H1 (cell line): ENCODE data around the gene KCNQ2. TPM values are rescaled to one million over a fixed set of nuclear protein-coding genes. Genes with fewer than 3 reads are reported as not detected.

Experiments
- CTCF ChIA-PET: fragments of 300-600 bp; sonication (Branson Sonifier 250); formaldehyde crosslinking; loops from one replicate; lab custom pipeline; 2021; ENCODE audit not compliant: partially characterized antibody; lab: Charles Lee
- POLR2A ChIA-PET: fragments of 300-600 bp; sonication (Branson Sonifier 250); formaldehyde crosslinking; loops from one replicate; lab custom pipeline; 2021; ENCODE audit warnings: inconsistent platforms; ENCODE audit not compliant: partially characterized antibody; lab: Charles Lee
- DNase-seq, 2 experiments: peaks; one replicate each; pipeline versions ENCODE4 v3.0.0 to v3.0.0-alpha.2; 2010 to 2022; ENCODE audit warnings: low spot score in 2 of 2, low read depth in 1 of 2, mixed read lengths in 1 of 2
- FAIRE-seq: peaks from 2 replicates; lab custom pipeline; 2011; peaks lifted over from hg19 to GRCh38; lab: Jason Lieb, UNC
- H2AFZ ChIP-seq: 2 replicates; pipeline ENCODE4 v1.8.1; 2012; ENCODE audit warnings: low read length, inconsistent platforms
- H2AK5ac ChIP-seq: 2 replicates; pipeline ENCODE4 v1.6.1; 2013; ENCODE audit warnings: low read depth, low read length
- H2BK120ac ChIP-seq: replicated peaks from 2 replicates; pipeline ENCODE3; 2013; ENCODE audit warnings: low read depth, low read length, inconsistent platforms
- H2BK12ac ChIP-seq: 2 replicates; pipeline ENCODE4 v1.6.1; 2013; ENCODE audit warnings: low read depth, low read length
- H2BK15ac ChIP-seq: 2 replicates; pipeline ENCODE4 v1.6.1; 2013; ENCODE audit warnings: low read length
- H2BK20ac ChIP-seq: 2 replicates; pipeline ENCODE4 v1.6.1; 2013; ENCODE audit warnings: low read length
- H2BK5ac ChIP-seq: 2 replicates; pipeline ENCODE4 v1.6.1; 2013; ENCODE audit warnings: low read depth, low read length
- H3K14ac ChIP-seq: 2 replicates; pipeline ENCODE4 v1.6.1; 2013; ENCODE audit warnings: inconsistent platforms; ENCODE audit not compliant: insufficient read length
- H3K18ac ChIP-seq: 2 replicates; pipeline ENCODE4 v1.6.1; 2013; ENCODE audit warnings: low read length; ENCODE audit errors: extremely low read depth
- H3K23ac ChIP-seq: 2 replicates; pipeline ENCODE4 v1.6.1; 2013; ENCODE audit warnings: inconsistent platforms; ENCODE audit not compliant: insufficient read length
- H3K23me2 ChIP-seq: 2 replicates; pipeline ENCODE4 v1.6.1; 2013; ENCODE audit warnings: low read depth, low read length
- H3K27ac ChIP-seq: 2 replicates; pipeline ENCODE4 v1.6.1; 2011; ENCODE audit warnings: low read depth, low read length, inconsistent platforms
- H3K27me3 ChIP-seq, 4 experiments: replicated peaks in 1 of 4; 1 replicate in 1 of 4; 2 replicates in 3 of 4; pipeline versions ENCODE4 v1.6.1 to v1.8.1; 2011 to 2013; ENCODE audit warnings: low read length in 3 of 4, mild to moderate bottlenecking in 3 of 4, inconsistent platforms in 2 of 4, mixed read lengths in 2 of 4, moderate library complexity in 1 of 4; ENCODE audit not compliant: control insufficient read depth in 3 of 4, insufficient read depth in 3 of 4; ENCODE audit errors: extremely low read depth in 1 of 4
- H3K36me3 ChIP-seq, 4 experiments: 2 replicates each; pipeline versions ENCODE4 v1.6.1 to v1.8.1; 2011 to 2013; ENCODE audit warnings: mild to moderate bottlenecking in 4 of 4, low read length in 3 of 4, moderate library complexity in 2 of 4, control low read depth in 1 of 4, inconsistent platforms in 1 of 4; ENCODE audit not compliant: insufficient read depth in 4 of 4, control insufficient read depth in 2 of 4
- H3K4ac ChIP-seq: replicated peaks from 2 replicates; pipeline ENCODE3; 2013; ENCODE audit warnings: low read length, low read depth, mixed read lengths, inconsistent platforms; ENCODE audit not compliant: insufficient read length
- H3K4me1 ChIP-seq, 4 experiments: replicated peaks in 1 of 4; 1 replicate in 1 of 4; 2 replicates in 3 of 4; pipeline versions ENCODE4 v1.6.1 to v1.8.1; 2011 to 2013; ENCODE audit warnings: low read length in 3 of 4, inconsistent platforms in 2 of 4, mixed read lengths in 1 of 4; ENCODE audit not compliant: insufficient read depth in 4 of 4, control insufficient read depth in 3 of 4
- H3K4me2 ChIP-seq, 2 experiments: 2 replicates each; pipeline versions ENCODE4 v1.6.1 to v1.8.1; 2011 to 2013; ENCODE audit warnings: low read depth in 2 of 2, low read length in 2 of 2, control low read depth in 1 of 2, inconsistent platforms in 1 of 2, mild to moderate bottlenecking in 1 of 2; ENCODE audit not compliant: insufficient read depth in 1 of 2
- H3K4me3 ChIP-seq, 4 experiments: fragments of 200-600, 300-600 bp in 1 of 4; sonication (generic), shearing (Covaris generic), sonication (Bioruptor Twin) in 1 of 4; 2 replicates each; pipeline versions ENCODE4 v1.5.1 to v1.8.1; 2011 to 2016; ENCODE audit warnings: low read length in 4 of 4, low read depth in 3 of 4, control low read depth in 2 of 4, inconsistent platforms in 2 of 4, mild to moderate bottlenecking in 2 of 4, mixed read lengths in 1 of 4, moderate library complexity in 1 of 4; ENCODE audit not compliant: insufficient read depth in 2 of 4; ENCODE audit errors: extremely low read depth in 1 of 4
- H3K56ac ChIP-seq: replicated peaks from 2 replicates; pipeline ENCODE3; 2013; ENCODE audit warnings: low read depth, mild to moderate bottlenecking, mixed read lengths, low read length, inconsistent platforms; ENCODE audit not compliant: insufficient read length
- H3K79me1 ChIP-seq: 2 replicates; pipeline ENCODE4 v1.6.1; 2013; ENCODE audit warnings: low read depth, low read length, control low read depth
- H3K79me2 ChIP-seq, 2 experiments: 2 replicates each; pipeline versions ENCODE4 v1.6.1 to v1.8.1; 2012 to 2013; ENCODE audit warnings: low read length in 2 of 2, mild to moderate bottlenecking in 2 of 2, inconsistent platforms in 1 of 2; ENCODE audit not compliant: insufficient read depth in 2 of 2, control insufficient read depth in 1 of 2
- H3K9ac ChIP-seq, 4 experiments: replicated peaks in 1 of 4; 1 replicate in 1 of 4; 2 replicates in 3 of 4; pipeline versions ENCODE4 v1.6.1 to v1.8.1; 2011 to 2013; ENCODE audit warnings: low read depth in 3 of 4, low read length in 3 of 4, control low read depth in 2 of 4, mild to moderate bottlenecking in 2 of 4, moderate library complexity in 2 of 4, inconsistent platforms in 1 of 4; ENCODE audit errors: extremely low read depth in 1 of 4
- H3K9me3 ChIP-seq, 2 experiments: 2 replicates each; pipeline versions ENCODE4 v1.6.1 to v1.8.1; 2012 to 2013; ENCODE audit warnings: mild to moderate bottlenecking in 2 of 2, moderate library complexity in 2 of 2, control low read depth in 1 of 2, inconsistent platforms in 1 of 2, low read depth in 1 of 2, low read length in 1 of 2, mixed read lengths in 1 of 2; ENCODE audit not compliant: insufficient read depth in 2 of 2
- H4K20me1 ChIP-seq, 2 experiments: replicated peaks in 1 of 2; 2 replicates each; pipeline versions ENCODE3 to v1.8.1; 2011 to 2013; ENCODE audit warnings: inconsistent platforms in 2 of 2, low read length in 2 of 2, mild to moderate bottlenecking in 1 of 2; ENCODE audit not compliant: insufficient read depth in 2 of 2, control insufficient read depth in 1 of 2
- H4K5ac ChIP-seq: 2 replicates; pipeline ENCODE4 v1.6.1; 2013; ENCODE audit warnings: low read length, low read depth, mixed read lengths, inconsistent platforms; ENCODE audit not compliant: insufficient read length
- H4K8ac ChIP-seq: 2 replicates; pipeline ENCODE4 v1.8.0; 2013; ENCODE audit warnings: mild to moderate bottlenecking, moderate library complexity, low read length, inconsistent platforms; ENCODE audit not compliant: insufficient read depth; ENCODE audit errors: extremely low read depth
- H4K91ac ChIP-seq: replicated peaks from 2 replicates; pipeline ENCODE3; 2013; ENCODE audit warnings: low read length, mixed read lengths, inconsistent platforms; ENCODE audit not compliant: insufficient read length
- ASH2L ChIP-seq: fragments of 200-600, 300-600 bp; sonication (generic); IDR thresholded peaks from one replicate; pipeline ENCODE4 v1.7.1; 2017; ENCODE audit warnings: low read length
- BCL11A ChIP-seq, 2 experiments: IDR thresholded peaks; one replicate each; pipeline ENCODE4 v1.6.1; 2011; ENCODE audit warnings: low read depth in 2 of 2, low read length in 2 of 2, mild to moderate bottlenecking in 2 of 2
- CBX8 ChIP-seq: fragments of 300-800, 300-1000 bp; sonication (generic); IDR thresholded peaks from 2 replicates; pipeline ENCODE4 v1.7.1; 2016; ENCODE audit warnings: low read depth, low read length, borderline replicate concordance
- CEBPB ChIP-seq: IDR thresholded peaks from 2 replicates; pipeline ENCODE4 v1.6.1; 2012; ENCODE audit warnings: low read depth, low read length
- EP300 ChIP-seq, 2 experiments: IDR thresholded peaks; 1 replicate in 1 of 2; 2 replicates in 1 of 2; pipeline ENCODE4 v1.6.1; 2011 to 2012; ENCODE audit warnings: low read depth in 2 of 2, low read length in 2 of 2, mild to moderate bottlenecking in 2 of 2, borderline replicate concordance in 1 of 2, inconsistent platforms in 1 of 2, moderate library complexity in 1 of 2
- GTF2F1 ChIP-seq: IDR thresholded peaks from 2 replicates; pipeline ENCODE4 v1.6.1; 2012; ENCODE audit warnings: low read depth, low read length, improper control_type of control experiment, borderline replicate concordance
- KDM4A ChIP-seq: IDR thresholded peaks from one replicate; pipeline ENCODE4 v1.7.1; 2012; ENCODE audit warnings: low read depth, mild to moderate bottlenecking, moderate library complexity, low read length, inconsistent platforms; ENCODE audit not compliant: severe bottlenecking
- PHF8 ChIP-seq: fragments of 200-600 bp; sonication (generic); conservative IDR thresholded peaks from 2 replicates; pipeline ENCODE4 v1.7.1; 2012; ENCODE audit warnings: low read depth, mild to moderate bottlenecking, inconsistent platforms, low read length, moderate library complexity
- POLR2A ChIP-seq, 2 experiments: IDR thresholded peaks; 1 replicate in 1 of 2; 2 replicates in 1 of 2; pipeline ENCODE4 v1.6.1; 2011; ENCODE audit warnings: low read depth in 2 of 2, low read length in 2 of 2, mild to moderate bottlenecking in 2 of 2; ENCODE audit errors: control extremely low read depth in 1 of 2
- RAD21 ChIP-seq, 2 experiments: IDR thresholded peaks in 1 of 2; conservative IDR thresholded peaks in 1 of 2; 2 replicates each; pipeline ENCODE4 v1.6.1; 2011; ENCODE audit warnings: low read depth in 2 of 2, low read length in 2 of 2, improper control_type of control experiment in 1 of 2, inconsistent platforms in 1 of 2, mild to moderate bottlenecking in 1 of 2, moderate library complexity in 1 of 2
- SIRT6 ChIP-seq: IDR thresholded peaks from one replicate; pipeline ENCODE4 v1.7.1; 2012; ENCODE audit warnings: low read length, inconsistent platforms
- SIX5 ChIP-seq: IDR thresholded peaks from 2 replicates; pipeline ENCODE4 v1.6.1; 2011; ENCODE audit warnings: mild to moderate bottlenecking, low read depth, low read length
- SP1 ChIP-seq: IDR thresholded peaks from 2 replicates; pipeline ENCODE4 v1.6.1; 2011; ENCODE audit warnings: low read depth, low read length
- SP4 ChIP-seq: IDR thresholded peaks from 2 replicates; pipeline ENCODE4 v1.6.1; 2012; ENCODE audit warnings: low read length, inconsistent platforms
- SRF ChIP-seq: IDR thresholded peaks from 2 replicates; pipeline ENCODE4 v1.6.1; 2011; ENCODE audit warnings: mild to moderate bottlenecking, low read depth, low read length, moderate library complexity
- WGBS, 2 experiments: shearing (Covaris generic) in 1 of 2; methylation state at CpG; one replicate each; pipeline versions ENCODE4 v1.1.6 to v1.1.7; 2013 to 2015; ENCODE audit warnings: low lambda C conversion rate in 2 of 2, mixed read lengths in 2 of 2, inconsistent platforms in 1 of 2, low coverage in 1 of 2, missing lambda C conversion rate in 1 of 2; ENCODE audit not compliant: insufficient replicate concordance in 2 of 2, insufficient coverage in 1 of 2, insufficient read length in 1 of 2; ENCODE audit errors: extremely low coverage in 1 of 2, missing lambda C conversion rate in 1 of 2; 5-methylcytosine and 5-hydroxymethylcytosine counted together
- polyA plus RNA-seq, 7 experiments: library from polyadenylated mRNA; depleted of rRNA in 3 of 7; stranded (reverse) in 5 of 7; unstranded in 2 of 7; fragments of >200 nt in 5 of 7; fragments of 200-250 nt in 2 of 7; gene quantifications; 1 replicate in 5 of 7; 2 replicates in 1 of 7; 4 replicates in 1 of 7; pipeline versions ENCODE4 v1.2.1 to v1.2.3, GENCODE V29; 2011 to 2013; ENCODE audit warnings: missing spikeins in 2 of 7, mixed read lengths in 2 of 7
- total RNA-seq: library from RNA; stranded (reverse); fragmentation: NEBNext Ultra II Directional; extraction: Animal tissue kit (Norgen Biotek cat#: 25700); gene quantifications from 2 replicates; pipeline ENCODE4 v1.2.1, GENCODE V29; 2021

Gene KCNQ2
- total and polyA plus RNA-seq, 2 of the 8 experiments (the other 6 are each of a cell fraction or from before 2014, with no cell fraction given) = 82.6 to 243 TPM

- Histone ChIP-seq H3K18ac (no peak overlapping the region), H3K79me2 (no peaks in the 10 kb centered on the region), H4K5ac (no peak overlapping the region), H3K23ac (no peak overlapping the region), H4K91ac (no peak overlapping the region), H2BK12ac (no peak overlapping the region), H3K27me3 (peaks cover 0 to 3% (median 0%) of the 10 kb centered on the region in 4 experiments; a peak in 2 of 7 replicates), H3K36me3 (no peaks in the 10 kb centered on the region), H3K4me3 (no peak overlapping the region), H3K27ac (no peak overlapping the region), H3K4me2 (no peak overlapping the region), H2BK120ac (no peak overlapping the region), H4K20me1 (peaks cover 0 to 1% of the 10 kb centered on the region in 2 experiments), H3K4me1 (peaks cover 0 to 13% (median 7%) of the 10 kb centered on the region in 4 experiments; a peak in 6 of 7 replicates), H3K9ac (no peak overlapping the region), H3K14ac (no peak overlapping the region), H2AFZ (no peak overlapping the region), H3K79me1 (no peaks in the 10 kb centered on the region), H2BK5ac (no peak overlapping the region), H4K8ac (no peak overlapping the region), H3K56ac (no peak overlapping the region), H3K4ac (no peak overlapping the region), H3K9me3 (peaks cover 0 to 6% of the 10 kb centered on the region in 2 experiments; a peak in 2 of 4 replicates), H3K23me2 (no peaks in the 10 kb centered on the region), H2BK20ac (no peak overlapping the region), H2AK5ac (no peak overlapping the region), H2BK15ac (no peak overlapping the region)
- DNase-seq = no peak
- WGBS, 2 experiments = 76% methylated on average over 12 of the region's 12 CpGs; no CpG with 5 or more reads in 1 of the 2 experiments
- TF ChIP-seq SIX5 (no peak), SP4 (no peak), ASH2L (no peak), SIRT6 (no peak), GTF2F1 (no peak), EP300 (IDR thresholded peaks at IDR 0.05; ENCODE audit: borderline replicate concordance in 1 of 2, low read depth in 2 of 2, low read length in 2 of 2) (no peak), SRF (no peak), SP1 (no peak), KDM4A (no peak), POLR2A (IDR thresholded peaks at IDR 0.05; ENCODE audit: control extremely low read depth in 1 of 2, low read depth in 2 of 2, low read length in 2 of 2) (no peak), RAD21 (IDR thresholded peaks at IDR 0.05 in 1 of 2, conservative IDR thresholded peaks at IDR 0.05 in 1 of 2; ENCODE audit: low read depth in 2 of 2, low read length in 2 of 2) (no peak), CBX8 (no peak), CEBPB (no peak), BCL11A (IDR thresholded peaks at IDR 0.05; ENCODE audit: low read depth in 2 of 2, low read length in 2 of 2) (no peak), PHF8 (no peak)
- ChIA-PET POLR2A (interaction anchor here (1.1 kb wide), 1 partner anchor 15 kb away, joined by 4 read pairs; the partner anchor contains the start of gene PPDPF), CTCF (interaction anchor here (1.0 to 2.2 kb wide), 4 partner anchors 9 to 77 kb away, joined by 4 to 12 read pairs (median 4); partner anchors contain the start of gene PPDPF)
- FAIRE-seq = no peak
Measured at GRCh38 chr20:63505723-63506122, 33.3 kb upstream of the KCNQ2 start.
